Left forelimb (tissue), 1 donor: ENCODE results near the gene GLIS1.

Experiments
- DNase-seq: peaks from one replicate; pipeline ENCODE4 v3.0.0-alpha.2; 2018; ENCODE audit warnings: low spot score

GLIS1 gene

GRCh38 chr1:53550201-53550741 lies 188.7 kb downstream of the GLIS1 start:
- no peak for DNase-seq

GRCh38 chr1:53549781-53550180 lies 189.2 kb downstream of the GLIS1 start:
- no peak for DNase-seq

GRCh38 chr1:53549287-53549686 lies 189.7 kb downstream of the GLIS1 start:
- DNase-seq, result no peak

- DNase-seq, result no peak
Measured at GRCh38 chr1:53548031-53548491, 190.9 kb downstream of the GLIS1 start.

GRCh38 chr1:53547231-53547790 lies 191.7 kb downstream of the GLIS1 start:
- DNase-seq, result peak; percentile 50

GRCh38 chr1:53546409-53547155 lies 192.4 kb downstream of the GLIS1 start:
- DNase-seq, result no peak

GRCh38 chr1:53545663-53546408 lies 193.1 kb downstream of the GLIS1 start:
- DNase-seq, result peak; percentile 55

- peak; percentile 22 for DNase-seq
Measured at GRCh38 chr1:53544728-53545515, 194.0 kb downstream of the GLIS1 start.

GRCh38 chr1:53543778-53544695 lies 194.9 kb downstream of the GLIS1 start:
- DNase-seq, result no peak

GRCh38 chr1:53543130-53543777 lies 195.7 kb downstream of the GLIS1 start:
- no peak for DNase-seq

- DNase-seq, result no peak
Measured at GRCh38 chr1:53542551-53542950, 196.4 kb downstream of the GLIS1 start.

GRCh38 chr1:53541761-53542550 lies 197.0 kb downstream of the GLIS1 start:
- DNase-seq, result no peak

- DNase-seq, result no peak
Measured at GRCh38 chr1:53541263-53541625, 197.7 kb downstream of the GLIS1 start.

- no peak for DNase-seq
Measured at GRCh38 chr1:53540604-53541262, 198.2 kb downstream of the GLIS1 start.

GRCh38 chr1:53539711-53540603 lies 199.0 kb downstream of the GLIS1 start:
- no peak for DNase-seq

GRCh38 chr1:53539226-53539625 lies 199.7 kb downstream of the GLIS1 start:
- DNase-seq, result no peak

- no peak for DNase-seq
Measured at GRCh38 chr1:53536606-53537005, 202.4 kb downstream of the GLIS1 start.

GRCh38 chr1:53535846-53536245 lies 203.1 kb downstream of the GLIS1 start:
- DNase-seq, result no peak
